ENCODE data around the gene LHX3.

DNA sequence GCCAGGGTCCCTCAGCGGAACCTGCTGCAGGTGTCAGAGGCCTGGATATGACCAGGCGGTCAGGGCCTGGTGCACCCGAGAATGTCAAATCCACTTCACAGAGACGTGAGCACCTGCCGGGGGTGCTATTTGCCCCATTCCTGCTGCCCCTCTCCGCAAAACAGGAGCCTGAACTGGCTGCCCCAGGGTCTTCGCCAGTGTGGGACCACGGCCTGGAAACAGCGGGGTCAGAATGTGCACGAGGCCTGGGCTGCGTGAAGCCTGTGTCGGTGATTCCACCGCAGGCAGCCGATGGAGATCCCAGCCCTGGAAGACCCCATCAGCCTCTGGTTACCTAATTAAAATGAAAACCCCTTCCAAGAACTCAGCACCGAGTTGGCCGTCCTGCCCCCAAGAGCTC lies 45.1 kb downstream of the LHX3 start:
- TF ChIP-seq HDAC2 (IDR thresholded peaks at IDR 0.05), result no peak
- no peak for TF ChIP-seq REST (IDR thresholded peaks at IDR 0.05; ENCODE audit: low read depth, low read length)
- no peak for TF ChIP-seq TCF7 (IDR thresholded peaks at IDR 0.05; ENCODE audit: borderline replicate concordance)
- TF ChIP-seq RAD21 (IDR thresholded peaks at IDR 0.05; ENCODE audit: insufficient read depth, low read depth, low read length), result no peak
- TF ChIP-seq SIN3A (IDR thresholded peaks at IDR 0.05; ENCODE audit: low read depth, low read length), result no peak
- TF ChIP-seq, protein P1, sequence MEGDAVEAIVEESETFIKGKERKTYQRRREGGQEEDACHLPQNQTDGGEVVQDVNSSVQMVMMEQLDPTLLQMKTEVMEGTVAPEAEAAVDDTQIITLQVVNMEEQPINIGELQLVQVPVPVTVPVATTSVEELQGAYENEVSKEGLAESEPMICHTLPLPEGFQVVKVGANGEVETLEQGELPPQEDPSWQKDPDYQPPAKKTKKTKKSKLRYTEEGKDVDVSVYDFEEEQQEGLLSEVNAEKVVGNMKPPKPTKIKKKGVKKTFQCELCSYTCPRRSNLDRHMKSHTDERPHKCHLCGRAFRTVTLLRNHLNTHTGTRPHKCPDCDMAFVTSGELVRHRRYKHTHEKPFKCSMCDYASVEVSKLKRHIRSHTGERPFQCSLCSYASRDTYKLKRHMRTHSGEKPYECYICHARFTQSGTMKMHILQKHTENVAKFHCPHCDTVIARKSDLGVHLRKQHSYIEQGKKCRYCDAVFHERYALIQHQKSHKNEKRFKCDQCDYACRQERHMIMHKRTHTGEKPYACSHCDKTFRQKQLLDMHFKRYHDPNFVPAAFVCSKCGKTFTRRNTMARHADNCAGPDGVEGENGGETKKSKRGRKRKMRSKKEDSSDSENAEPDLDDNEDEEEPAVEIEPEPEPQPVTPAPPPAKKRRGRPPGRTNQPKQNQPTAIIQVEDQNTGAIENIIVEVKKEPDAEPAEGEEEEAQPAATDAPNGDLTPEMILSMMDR (IDR thresholded peaks at IDR 0.05 in 2 of 3, conservative IDR thresholded peaks at IDR 0.05 in 1 of 3; ENCODE audit: control insufficient read depth in 2 of 3, extremely low read depth in 1 of 3, insufficient read depth in 1 of 3, low read depth in 3 of 3, low read length in 3 of 3), result no peak
- no peak for TF ChIP-seq ZNF217 (IDR thresholded peaks at IDR 0.05)
- TF ChIP-seq SP1 (IDR thresholded peaks at IDR 0.05; ENCODE audit: low read depth, low read length), result no peak
- no peak for TF ChIP-seq EZH2 (IDR thresholded peaks at IDR 0.05; ENCODE audit: borderline replicate concordance, control insufficient read depth, low read depth, low read length)
- no peak for TF ChIP-seq MYC (IDR thresholded peaks at IDR 0.05; ENCODE audit: insufficient read depth, insufficient read length, insufficient replicate concordance, low read length, severe bottlenecking)
- TF ChIP-seq RELA (IDR thresholded peaks at IDR 0.05; ENCODE audit: borderline replicate concordance, partially characterized antibody), result no peak

Measured in GM12878 (cell line).